CD14-positive monocyte (primary cell): ENCODE data around the gene HERPUD1. TPM values are rescaled to one million over a fixed set of nuclear protein-coding genes. Genes with fewer than 3 reads are reported as not detected.

Source experiments
- DNase-seq, 3 donors: peaks; one replicate each; pipeline ENCODE4 v3.0.0-alpha.2; 2011 to 2022
- H2AFZ ChIP-seq: 2 replicates; pipeline ENCODE4 v1.6.0; 2012; ENCODE audit warnings: mild to moderate bottlenecking, low read depth, low read length, inconsistent platforms; ENCODE audit not compliant: insufficient read depth, poor library complexity, severe bottlenecking
- H3K27ac ChIP-seq, 2 donors: 1 replicate in 1 of 2; 2 replicates in 1 of 2; pipeline ENCODE4 v1.5.1; 2012 to 2013; ENCODE audit warnings: low read length in 2 of 2, control low read depth in 1 of 2, inconsistent platforms in 1 of 2, low read depth in 1 of 2, mild to moderate bottlenecking in 1 of 2
- H3K27me3 ChIP-seq, 2 donors: one replicate each; pipeline versions ENCODE4 v1.6.0 to v1.6.1; 2011 to 2013; ENCODE audit warnings: low read length in 2 of 2; ENCODE audit not compliant: control insufficient read depth in 2 of 2, insufficient read depth in 2 of 2
- H3K36me3 ChIP-seq, 2 donors: replicated peaks in 1 of 2; 1 replicate in 1 of 2; 2 replicates in 1 of 2; pipeline versions ENCODE4 v1.5.1 to v1.6.1; 2012 to 2013; ENCODE audit warnings: low read length in 2 of 2, control low read depth in 1 of 2, inconsistent platforms in 1 of 2, mild to moderate bottlenecking in 1 of 2; ENCODE audit not compliant: insufficient read depth in 2 of 2, control insufficient read depth in 1 of 2
- H3K4me1 ChIP-seq, 2 donors: 1 replicate in 1 of 2; 2 replicates in 1 of 2; pipeline versions ENCODE4 v1.5.1 to v1.6.1; 2012 to 2013; ENCODE audit warnings: low read length in 2 of 2, control low read depth in 1 of 2, inconsistent platforms in 1 of 2, mild to moderate bottlenecking in 1 of 2, moderate library complexity in 1 of 2; ENCODE audit not compliant: insufficient read depth in 2 of 2, control insufficient read depth in 1 of 2
- H3K4me2 ChIP-seq: replicated peaks from 2 replicates; pipeline ENCODE3; 2012; ENCODE audit warnings: low read length, moderate library complexity, mild to moderate bottlenecking; ENCODE audit not compliant: poor library complexity, severe bottlenecking; ENCODE audit errors: extremely low read depth
- H3K4me3 ChIP-seq, 3 experiments: fragments of 200-600 bp in 1 of 3; sonication (generic) in 1 of 3; replicated peaks in 1 of 3; 1 replicate in 2 of 3; 2 replicates in 1 of 3; pipeline ENCODE4 v1.5.1; 2011 to 2013; ENCODE audit warnings: low read length in 3 of 3, mild to moderate bottlenecking in 3 of 3, control low read depth in 2 of 3, low read depth in 2 of 3, inconsistent platforms in 1 of 3, moderate library complexity in 1 of 3
- H3K79me2 ChIP-seq: 2 replicates; pipeline ENCODE4 v1.6.0; 2012; ENCODE audit warnings: mild to moderate bottlenecking, control low read depth, inconsistent platforms, low read length, moderate library complexity; ENCODE audit not compliant: insufficient read depth
- H3K9ac ChIP-seq: 2 replicates; pipeline ENCODE4 v1.6.0; 2017; ENCODE audit warnings: low read length, mild to moderate bottlenecking; ENCODE audit not compliant: insufficient read depth, poor library complexity, severe bottlenecking
- H3K9me3 ChIP-seq, 2 donors: replicated peaks in 1 of 2; 1 replicate in 1 of 2; 2 replicates in 1 of 2; pipeline versions ENCODE4 v1.5.1 to v1.6.1; 2012 to 2013; ENCODE audit warnings: low read length in 2 of 2, control low read depth in 1 of 2; ENCODE audit not compliant: control insufficient read depth in 1 of 2, insufficient read depth in 1 of 2
- H4K20me1 ChIP-seq: 2 replicates; pipeline ENCODE4 v1.6.0; 2012; ENCODE audit warnings: mild to moderate bottlenecking, low read length, control low read depth, moderate library complexity; ENCODE audit not compliant: insufficient read depth
- H3K27ac Mint-ChIP-seq, 7 donors: one replicate each; pipeline ENCODE4 v1.8.0; 2020; ENCODE audit warnings: mild to moderate bottlenecking in 7 of 7, mixed read lengths in 7 of 7, moderate library complexity in 6 of 7, inconsistent platforms in 2 of 7
- H3K27me3 Mint-ChIP-seq, 3 donors: one replicate each; pipeline ENCODE4 v1.8.0; 2021 to 2022; ENCODE audit warnings: low read depth in 3 of 3, mild to moderate bottlenecking in 3 of 3, mixed read lengths in 3 of 3, moderate library complexity in 3 of 3, inconsistent platforms in 1 of 3
- H3K36me3 Mint-ChIP-seq, 2 donors: one replicate each; pipeline ENCODE4 v1.8.0; 2020; ENCODE audit warnings: mixed read lengths in 2 of 2, inconsistent platforms in 1 of 2, mild to moderate bottlenecking in 1 of 2
- H3K4me1 Mint-ChIP-seq: one replicate; pipeline ENCODE4 v1.8.0; 2020; ENCODE audit warnings: mild to moderate bottlenecking, mixed read lengths
- H3K4me3 Mint-ChIP-seq, 2 donors: one replicate each; pipeline ENCODE4 v1.8.0; 2020; ENCODE audit warnings: mild to moderate bottlenecking in 2 of 2, mixed read lengths in 2 of 2, moderate library complexity in 1 of 2
- H3K9me3 Mint-ChIP-seq, 7 donors: one replicate each; pipeline ENCODE4 v1.8.0; 2020 to 2022; ENCODE audit warnings: mixed read lengths in 7 of 7, mild to moderate bottlenecking in 6 of 7, moderate library complexity in 6 of 7, inconsistent platforms in 2 of 7
- WGBS: methylation state at CpG from one replicate; pipeline ENCODE4 v1.1.5; 2013; ENCODE audit warnings: missing lambda C conversion rate; ENCODE audit not compliant: insufficient coverage; 5-methylcytosine and 5-hydroxymethylcytosine counted together
- intact Hi-C, 2 donors: fragments of 100-400 bp; cut with micrococcal nuclease; formaldehyde crosslinking; loops; one replicate each; pipeline versions ENCODE4 v1.15.0 to v1.15.1; 2023
- polyA plus RNA-seq, 3 donors: library from polyadenylated mRNA; depleted of rRNA in 1 of 3; unstranded in 2 of 3; stranded (reverse) in 1 of 3; fragments of 300-500 nt in 2 of 3; fragments of >200 nt in 1 of 3; fragmentation: Illumina TruSeq in 2 of 3; gene quantifications; 1 replicate in 2 of 3; 2 replicates in 1 of 3; pipeline ENCODE4 v1.2.3, GENCODE V29; 2012 to 2021
- TF ChIP-seq, protein P1 (sequence below): fragments of 200-600 bp; IDR thresholded peaks from one replicate; pipeline ENCODE4 v1.8.0; 2022; ENCODE audit warnings: antibody characterized with exemption, mild to moderate bottlenecking

Gene HERPUD1
- polyA plus RNA-seq, 3 donors = 179 to 454 (median 186) TPM

DNA sequence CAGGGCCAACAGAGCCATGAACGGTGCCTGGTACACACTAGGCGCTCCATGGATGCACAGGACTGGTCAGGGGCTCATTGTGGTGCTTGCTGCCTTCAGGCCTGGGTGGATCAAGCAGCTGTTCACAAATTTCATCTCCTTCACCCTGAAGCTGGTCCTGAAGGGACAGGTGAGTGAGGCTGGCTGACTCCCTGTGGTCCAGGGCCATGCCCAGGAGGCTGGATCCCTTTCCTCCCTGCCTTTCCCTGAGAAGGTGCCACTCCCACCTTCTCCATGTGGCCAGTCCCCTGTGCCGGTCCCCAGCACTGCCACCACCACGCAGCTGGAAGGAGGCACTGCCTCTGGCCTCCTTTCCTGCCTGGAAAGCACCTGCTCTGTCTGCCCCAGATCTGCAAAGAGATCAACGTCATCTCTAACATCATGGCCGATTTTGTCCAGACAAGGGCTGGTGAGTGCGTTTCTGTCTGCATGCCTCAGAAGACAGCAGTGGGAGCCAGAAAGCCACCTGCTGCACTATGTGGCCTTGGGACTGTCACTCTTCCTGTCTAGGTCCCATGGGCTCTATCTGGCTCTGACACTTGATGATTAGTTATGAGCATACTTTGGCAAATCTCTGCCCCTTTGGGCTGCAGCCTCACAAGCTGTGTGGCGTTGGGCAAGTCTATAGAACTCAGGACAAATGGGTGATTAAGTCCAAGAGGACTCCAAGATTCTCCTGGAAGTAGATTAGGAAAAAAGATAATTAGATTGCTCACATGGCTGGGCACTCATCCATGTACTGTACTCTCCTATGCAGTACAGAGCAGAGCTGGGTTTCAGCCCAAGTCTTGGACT lies 39.2 kb downstream of the HERPUD1 start:
- no peak overlapping the region for H3K4me2 ChIP-seq
- H3K36me3 Mint-ChIP-seq = no peaks in the 10 kb centered on the region
- H3K4me3 ChIP-seq = no peak overlapping the region
- WGBS = 84% methylated on average over 8 of the region's 8 CpGs
- H3K4me3 Mint-ChIP-seq = no peak overlapping the region
- no peaks in the 10 kb centered on the region for H3K79me2 ChIP-seq
- H3K27me3 Mint-ChIP-seq = peaks cover 0 to 6% (median 3%) of the 10 kb centered on the region in 3 donors
- no peaks in the 10 kb centered on the region for H3K27me3 ChIP-seq
- no peak for DNase-seq
- H2AFZ ChIP-seq = no peak overlapping the region
- H4K20me1 ChIP-seq = no peaks in the 10 kb centered on the region
- peaks cover 57% of the 10 kb centered on the region for H3K4me1 Mint-ChIP-seq
- no peak overlapping the region for H3K27ac ChIP-seq
- no peaks in the 10 kb centered on the region for H3K9me3 ChIP-seq
- H3K27ac Mint-ChIP-seq = no peak overlapping the region
- no peaks in the 10 kb centered on the region for H3K9me3 Mint-ChIP-seq
- H3K4me1 ChIP-seq = peaks cover 41 to 43% of the 10 kb centered on the region in 2 donors
- H3K9ac ChIP-seq = no peak overlapping the region
- TF ChIP-seq, protein P1, sequence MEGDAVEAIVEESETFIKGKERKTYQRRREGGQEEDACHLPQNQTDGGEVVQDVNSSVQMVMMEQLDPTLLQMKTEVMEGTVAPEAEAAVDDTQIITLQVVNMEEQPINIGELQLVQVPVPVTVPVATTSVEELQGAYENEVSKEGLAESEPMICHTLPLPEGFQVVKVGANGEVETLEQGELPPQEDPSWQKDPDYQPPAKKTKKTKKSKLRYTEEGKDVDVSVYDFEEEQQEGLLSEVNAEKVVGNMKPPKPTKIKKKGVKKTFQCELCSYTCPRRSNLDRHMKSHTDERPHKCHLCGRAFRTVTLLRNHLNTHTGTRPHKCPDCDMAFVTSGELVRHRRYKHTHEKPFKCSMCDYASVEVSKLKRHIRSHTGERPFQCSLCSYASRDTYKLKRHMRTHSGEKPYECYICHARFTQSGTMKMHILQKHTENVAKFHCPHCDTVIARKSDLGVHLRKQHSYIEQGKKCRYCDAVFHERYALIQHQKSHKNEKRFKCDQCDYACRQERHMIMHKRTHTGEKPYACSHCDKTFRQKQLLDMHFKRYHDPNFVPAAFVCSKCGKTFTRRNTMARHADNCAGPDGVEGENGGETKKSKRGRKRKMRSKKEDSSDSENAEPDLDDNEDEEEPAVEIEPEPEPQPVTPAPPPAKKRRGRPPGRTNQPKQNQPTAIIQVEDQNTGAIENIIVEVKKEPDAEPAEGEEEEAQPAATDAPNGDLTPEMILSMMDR = no peak
- no peaks in the 10 kb centered on the region for H3K36me3 ChIP-seq
- intact Hi-C loops = no loop called here

DNA sequence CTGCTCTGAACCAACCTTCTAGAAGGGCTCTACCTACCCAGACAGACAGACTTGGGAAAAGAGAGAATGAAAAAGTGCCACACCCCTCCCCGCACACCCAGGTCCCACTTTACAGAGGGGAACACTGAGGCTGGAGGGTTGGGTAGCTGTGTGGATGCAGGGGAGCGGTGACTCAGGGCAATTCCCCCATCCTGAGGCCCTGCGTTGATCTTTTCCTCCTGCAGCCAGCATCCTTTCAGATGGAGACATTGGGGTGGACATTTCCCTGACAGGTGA lies 39.8 kb downstream of the HERPUD1 start:
- Mint-ChIP-seq H3K27me3 (peaks cover 0 to 6% (median 4%) of the 10 kb centered on the region in 3 donors), H3K27ac (no peak overlapping the region), H3K36me3 (no peaks in the 10 kb centered on the region), H3K4me3 (no peak overlapping the region), H3K9me3 (no peaks in the 10 kb centered on the region), H3K4me1 (peaks cover 56% of the 10 kb centered on the region)
- Histone ChIP-seq H2AFZ (no peak overlapping the region), H3K36me3 (no peaks in the 10 kb centered on the region), H3K4me3 (no peak overlapping the region), H3K4me1 (peaks cover 36 to 38% of the 10 kb centered on the region in 2 donors), H3K9ac (no peak overlapping the region), H3K27me3 (no peaks in the 10 kb centered on the region), H3K9me3 (no peaks in the 10 kb centered on the region), H3K79me2 (no peaks in the 10 kb centered on the region), H3K4me2 (no peak overlapping the region), H3K27ac (no peak overlapping the region), H4K20me1 (no peaks in the 10 kb centered on the region)
- TF ChIP-seq, protein P1 = no peak
- intact Hi-C loops = no loop called here
- WGBS = no CpG with 5 or more reads among the region's 3 CpGs
- no peak for DNase-seq
